GM18520 (cell line): ENCODE measurements around the gene GAK.
"Not testable (repeated sequence)": the region's sequence is repeated elsewhere in the genome, so short reads cannot be mapped to it uniquely, and the experiment has no call there.

ENCODE experiments used
- ATAC-seq: cut with Tn5 transposase; IDR thresholded peaks from one replicate; pipeline ENCODE4 v1.9.1; 2021; ENCODE audit not compliant: unreplicated experiment

The GAK gene

GRCh38 chr4:929096-929765 is 2.9 kb downstream of the GAK start:
- no peak for ATAC-seq

GRCh38 chr4:927566-927965 is 4.5 kb downstream of the GAK start:
- not testable (repeated sequence) for ATAC-seq

GRCh38 chr4:926538-926937 is 5.6 kb downstream of the GAK start:
- ATAC-seq, result no peak

GRCh38 chr4:925771-926500 is 6.2 kb downstream of the GAK start:
- ATAC-seq, result no peak

GRCh38 chr4:925171-925570 is 6.9 kb downstream of the GAK start:
- no peak for ATAC-seq

- ATAC-seq, result peak; percentile 33
These were observed 7.7 kb downstream of the GAK start for GRCh38 chr4:924107-925096.

GRCh38 chr4:921830-922331 is 10.2 kb downstream of the GAK start:
- peak; percentile 55 for ATAC-seq

GRCh38 chr4:919004-919680 is 13.0 kb downstream of the GAK start:
- not testable (repeated sequence) for ATAC-seq

- ATAC-seq, result not testable (repeated sequence)
These were observed 13.5 kb downstream of the GAK start for GRCh38 chr4:918591-918990.

- ATAC-seq, result no peak
These were observed 14.1 kb downstream of the GAK start for GRCh38 chr4:917992-918391.

- ATAC-seq, result no peak
These were observed 14.7 kb downstream of the GAK start for GRCh38 chr4:917466-917865.

GRCh38 chr4:915595-915994 is 16.5 kb downstream of the GAK start:
- no peak for ATAC-seq

- ATAC-seq, result no peak
These were observed 17.1 kb downstream of the GAK start for GRCh38 chr4:915041-915474.

- no peak for ATAC-seq
These were observed 17.6 kb downstream of the GAK start for GRCh38 chr4:914531-914930.

- no peak for ATAC-seq
These were observed 18.9 kb downstream of the GAK start for GRCh38 chr4:913280-913618.

GRCh38 chr4:912548-913279 is 19.4 kb downstream of the GAK start:
- ATAC-seq, result no peak

GRCh38 chr4:911871-912490 is 20.1 kb downstream of the GAK start:
- ATAC-seq, result no peak

GRCh38 chr4:911221-911751 is 20.8 kb downstream of the GAK start:
- no peak for ATAC-seq

- ATAC-seq, result no peak
These were observed 21.6 kb downstream of the GAK start for GRCh38 chr4:910366-911091.
